ENCODE results near the gene EFCC1.

DNA sequence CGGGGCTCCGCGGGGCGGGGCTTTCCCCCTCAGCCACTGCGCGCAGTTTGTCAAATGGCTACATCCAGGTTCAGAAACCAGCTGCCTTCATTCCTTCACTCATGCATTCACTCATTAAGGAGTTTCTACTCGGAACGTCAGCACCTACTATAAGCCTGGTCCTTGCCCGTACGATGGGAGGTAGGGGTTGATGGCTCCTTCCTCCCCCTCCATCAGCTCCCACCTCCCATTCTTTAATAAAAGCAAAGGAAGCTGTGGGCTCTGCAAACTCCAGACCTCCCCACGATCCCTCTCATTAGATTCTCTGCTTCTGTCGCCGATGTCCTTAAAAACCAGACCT is 7.0 kb upstream of the EFCC1 start:
- TF ChIP-seq, protein P1, sequence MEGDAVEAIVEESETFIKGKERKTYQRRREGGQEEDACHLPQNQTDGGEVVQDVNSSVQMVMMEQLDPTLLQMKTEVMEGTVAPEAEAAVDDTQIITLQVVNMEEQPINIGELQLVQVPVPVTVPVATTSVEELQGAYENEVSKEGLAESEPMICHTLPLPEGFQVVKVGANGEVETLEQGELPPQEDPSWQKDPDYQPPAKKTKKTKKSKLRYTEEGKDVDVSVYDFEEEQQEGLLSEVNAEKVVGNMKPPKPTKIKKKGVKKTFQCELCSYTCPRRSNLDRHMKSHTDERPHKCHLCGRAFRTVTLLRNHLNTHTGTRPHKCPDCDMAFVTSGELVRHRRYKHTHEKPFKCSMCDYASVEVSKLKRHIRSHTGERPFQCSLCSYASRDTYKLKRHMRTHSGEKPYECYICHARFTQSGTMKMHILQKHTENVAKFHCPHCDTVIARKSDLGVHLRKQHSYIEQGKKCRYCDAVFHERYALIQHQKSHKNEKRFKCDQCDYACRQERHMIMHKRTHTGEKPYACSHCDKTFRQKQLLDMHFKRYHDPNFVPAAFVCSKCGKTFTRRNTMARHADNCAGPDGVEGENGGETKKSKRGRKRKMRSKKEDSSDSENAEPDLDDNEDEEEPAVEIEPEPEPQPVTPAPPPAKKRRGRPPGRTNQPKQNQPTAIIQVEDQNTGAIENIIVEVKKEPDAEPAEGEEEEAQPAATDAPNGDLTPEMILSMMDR (IDR thresholded peaks at IDR 0.05), result no peak
- TF ChIP-seq CEBPB (IDR thresholded peaks at IDR 0.05), result no peak
- no peak for TF ChIP-seq RAD21 (conservative IDR thresholded peaks at IDR 0.05 in 1 of 2, IDR thresholded peaks at IDR 0.05 in 1 of 2)
